DND-41 (cell line): ENCODE measurements around the gene XRN1.
A peak's percentile ranks its signal among the peaks of the same experiment; 100 is the strongest.

Experiments
- ATAC-seq: fragments of 200-7000 bp; cut with Tn5 transposase; 3 replicates; pipeline ENCODE4 v1.9.1; 2021; ENCODE audit warnings: low read depth; ENCODE audit not compliant: insufficient read depth
- DNase-seq: peaks from one replicate; pipeline ENCODE4 v3.0.0-alpha.2; 2020
- H2AFZ ChIP-seq: 2 replicates; pipeline ENCODE4 v1.6.0; 2012; ENCODE audit warnings: low read depth, low read length
- H3K27ac ChIP-seq: 2 replicates; pipeline ENCODE4 v1.5.1; 2012; ENCODE audit warnings: low read length, inconsistent platforms
- H3K27me3 ChIP-seq: fragments of 200-600 bp; sonication (generic); 2 replicates; pipeline ENCODE4 v1.6.0; 2012; ENCODE audit warnings: low read length, mild to moderate bottlenecking, inconsistent platforms; ENCODE audit not compliant: insufficient read depth, poor library complexity
- H3K36me3 ChIP-seq: 2 replicates; pipeline ENCODE4 v1.5.1; 2012; ENCODE audit warnings: low read length, inconsistent platforms; ENCODE audit not compliant: insufficient read depth
- H3K4me1 ChIP-seq: 2 replicates; pipeline ENCODE4 v1.5.1; 2012; ENCODE audit warnings: mild to moderate bottlenecking, low read length; ENCODE audit not compliant: insufficient read depth
- H3K4me2 ChIP-seq: 2 replicates; pipeline ENCODE4 v1.6.0; 2012; ENCODE audit warnings: mild to moderate bottlenecking, moderate library complexity, low read length, inconsistent platforms; ENCODE audit not compliant: insufficient read depth
- H3K4me3 ChIP-seq, 2 experiments: fragments of 200-600 bp in 1 of 2; shearing (Covaris generic) in 1 of 2; 2 replicates each; pipeline ENCODE4 v1.5.1; 2012 to 2016; ENCODE audit warnings: inconsistent platforms in 2 of 2, low read length in 2 of 2, mild to moderate bottlenecking in 2 of 2, low read depth in 1 of 2, moderate library complexity in 1 of 2
- H3K79me2 ChIP-seq: 2 replicates; pipeline ENCODE4 v1.6.0; 2012; ENCODE audit warnings: low read length, inconsistent platforms; ENCODE audit not compliant: insufficient read depth
- H3K9ac ChIP-seq: 2 replicates; pipeline ENCODE4 v1.6.0; 2012; ENCODE audit warnings: low read depth, mild to moderate bottlenecking, inconsistent platforms, low read length, moderate library complexity
- H3K9me3 ChIP-seq: 2 replicates; pipeline ENCODE4 v1.5.1; 2012; ENCODE audit warnings: low read length, moderate library complexity, mild to moderate bottlenecking, inconsistent platforms; ENCODE audit not compliant: insufficient read depth, severe bottlenecking
- H4K20me1 ChIP-seq: 2 replicates; pipeline ENCODE4 v1.6.0; 2012; ENCODE audit warnings: low read length; ENCODE audit not compliant: insufficient read depth
- EZH2 ChIP-seq: IDR thresholded peaks from 3 replicates; pipeline ENCODE4 v1.6.1; 2012; ENCODE audit warnings: borderline replicate concordance, low read depth, mild to moderate bottlenecking, moderate library complexity, low read length, inconsistent platforms; ENCODE audit not compliant: severe bottlenecking
- TF ChIP-seq, protein P1 (sequence below): IDR thresholded peaks from 2 replicates; pipeline ENCODE4 v1.5.1; 2012; ENCODE audit warnings: borderline replicate concordance, low read length, moderate library complexity, mild to moderate bottlenecking; ENCODE audit not compliant: poor library complexity, severe bottlenecking; ENCODE audit errors: extremely low read depth

XRN1 gene

DNA sequence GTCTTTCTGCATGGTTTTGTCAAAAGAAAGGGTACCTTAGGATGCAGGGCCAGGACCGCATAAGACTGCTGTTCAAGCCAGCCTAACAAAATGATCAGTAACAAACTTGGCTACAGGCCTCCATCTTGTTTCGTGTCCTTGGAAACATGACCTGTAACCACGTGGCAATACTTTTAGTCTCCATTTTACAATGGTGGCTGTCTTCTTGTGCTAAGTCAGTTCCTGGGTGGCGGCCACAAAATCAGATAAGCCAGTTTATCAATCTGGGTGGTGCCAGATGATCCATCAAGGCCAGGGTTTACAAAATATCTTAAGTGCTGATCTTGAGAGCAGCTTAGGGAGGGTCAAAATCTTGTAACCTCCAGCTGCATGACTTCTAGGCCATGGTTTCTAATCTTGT lies 165.3 kb downstream of the XRN1 start:
- no peak for TF ChIP-seq EZH2
- TF ChIP-seq, protein P1, sequence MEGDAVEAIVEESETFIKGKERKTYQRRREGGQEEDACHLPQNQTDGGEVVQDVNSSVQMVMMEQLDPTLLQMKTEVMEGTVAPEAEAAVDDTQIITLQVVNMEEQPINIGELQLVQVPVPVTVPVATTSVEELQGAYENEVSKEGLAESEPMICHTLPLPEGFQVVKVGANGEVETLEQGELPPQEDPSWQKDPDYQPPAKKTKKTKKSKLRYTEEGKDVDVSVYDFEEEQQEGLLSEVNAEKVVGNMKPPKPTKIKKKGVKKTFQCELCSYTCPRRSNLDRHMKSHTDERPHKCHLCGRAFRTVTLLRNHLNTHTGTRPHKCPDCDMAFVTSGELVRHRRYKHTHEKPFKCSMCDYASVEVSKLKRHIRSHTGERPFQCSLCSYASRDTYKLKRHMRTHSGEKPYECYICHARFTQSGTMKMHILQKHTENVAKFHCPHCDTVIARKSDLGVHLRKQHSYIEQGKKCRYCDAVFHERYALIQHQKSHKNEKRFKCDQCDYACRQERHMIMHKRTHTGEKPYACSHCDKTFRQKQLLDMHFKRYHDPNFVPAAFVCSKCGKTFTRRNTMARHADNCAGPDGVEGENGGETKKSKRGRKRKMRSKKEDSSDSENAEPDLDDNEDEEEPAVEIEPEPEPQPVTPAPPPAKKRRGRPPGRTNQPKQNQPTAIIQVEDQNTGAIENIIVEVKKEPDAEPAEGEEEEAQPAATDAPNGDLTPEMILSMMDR, result no peak

DNA sequence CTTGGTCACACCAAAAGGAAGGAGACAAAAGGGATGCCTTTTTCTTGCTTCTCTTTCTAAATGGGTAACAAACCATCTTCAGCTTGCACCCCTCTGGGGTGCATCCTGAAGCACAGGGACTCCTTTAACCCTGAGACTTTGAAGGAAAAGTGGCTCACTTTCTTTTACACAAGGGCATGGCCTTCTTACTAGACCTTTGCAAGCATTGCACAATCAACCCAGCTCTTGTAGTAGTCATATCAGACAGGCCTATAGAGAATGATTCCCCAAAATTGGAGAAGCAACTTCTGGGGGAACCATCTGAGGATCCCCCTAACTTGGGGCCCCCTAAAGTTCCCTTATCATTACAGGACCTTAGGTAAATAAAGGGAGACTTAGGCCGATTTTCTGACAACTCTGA lies 166.4 kb downstream of the XRN1 start:
- no peaks in the 10 kb centered on the region for H3K79me2 ChIP-seq
- H3K27me3 ChIP-seq, result no peaks in the 10 kb centered on the region
- ATAC-seq (no peak), DNase-seq (no peak)
- no peak overlapping the region for H3K9ac ChIP-seq
- 0 out of 2 replicates have a peak overlapping the region, but pooled peaks have one; percentile 6 for H2AFZ ChIP-seq
- no peaks in the 10 kb centered on the region for H3K36me3 ChIP-seq
- no peaks in the 10 kb centered on the region for H4K20me1 ChIP-seq
- no peak overlapping the region for H3K4me2 ChIP-seq
- TF ChIP-seq EZH2, result no peak
- TF ChIP-seq, protein P1, result no peak
- H3K27ac ChIP-seq, result no peak overlapping the region
- peaks cover 4% of the 10 kb centered on the region; the same call in 1 of the 2 replicates for H3K4me1 ChIP-seq
- H3K4me3 ChIP-seq, result no peak overlapping the region
- H3K9me3 ChIP-seq, result peaks cover 16% of the 10 kb centered on the region

More for the DNA sequence above, 165.3 kb downstream of the XRN1 start:
- H3K79me2 ChIP-seq, result no peaks in the 10 kb centered on the region
- no peak overlapping the region for H3K9ac ChIP-seq
- H3K4me3 ChIP-seq, result no peak overlapping the region
- DNase-seq (no peak), ATAC-seq (no peak)
- H4K20me1 ChIP-seq, result no peaks in the 10 kb centered on the region
- H3K27me3 ChIP-seq, result no peaks in the 10 kb centered on the region
- peaks cover 4% of the 10 kb centered on the region; the same call in 1 of the 2 replicates for H3K4me1 ChIP-seq
- no peak overlapping the region for H3K4me2 ChIP-seq
- no peaks in the 10 kb centered on the region for H3K36me3 ChIP-seq
- no peak overlapping the region for H3K27ac ChIP-seq
- peaks cover 17% of the 10 kb centered on the region for H3K9me3 ChIP-seq
- no peak overlapping the region for H2AFZ ChIP-seq

DNA sequence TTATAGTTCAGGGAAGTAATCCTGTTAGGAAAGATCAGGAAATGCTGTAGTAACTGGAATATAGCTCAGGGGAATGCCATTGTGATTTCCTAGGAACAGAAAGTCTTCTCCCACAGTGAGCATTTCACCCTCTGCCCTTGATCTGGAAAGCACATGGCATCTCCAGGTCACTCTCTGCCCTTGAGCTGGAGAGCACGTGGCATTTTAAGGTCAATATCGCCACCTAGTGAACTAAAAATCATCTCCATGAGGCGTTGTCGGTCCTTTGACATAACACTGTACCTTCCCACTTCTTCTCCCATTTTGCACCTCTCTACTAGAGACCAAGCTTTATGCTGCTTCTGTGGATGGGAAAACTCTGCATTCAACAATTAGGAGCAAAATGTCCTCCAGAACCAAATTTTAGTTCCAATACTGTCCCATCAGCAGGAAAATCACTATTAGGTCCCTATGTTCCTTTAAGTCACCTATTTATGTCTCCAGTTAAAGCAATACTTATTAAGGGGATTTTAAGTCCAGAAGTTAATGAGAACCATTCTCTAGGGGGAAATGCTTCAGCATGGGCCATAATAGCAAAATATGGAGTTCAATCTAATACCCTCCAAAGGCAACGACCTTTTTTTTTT lies 167.8 kb downstream of the XRN1 start:
- no peaks in the 10 kb centered on the region for H4K20me1 ChIP-seq
- peak overlapping the region; percentile 36 for H2AFZ ChIP-seq
- no peak overlapping the region for H3K4me2 ChIP-seq
- H3K36me3 ChIP-seq, result no peaks in the 10 kb centered on the region
- H3K4me3 ChIP-seq, result no peak overlapping the region
- ATAC-seq (peak; percentile 94), DNase-seq (peak; percentile 61)
- H3K27me3 ChIP-seq, result no peaks in the 10 kb centered on the region
- H3K9ac ChIP-seq, result no peak overlapping the region
- H3K27ac ChIP-seq, result no peak overlapping the region; the same call in 1 of the 2 replicates
- peaks cover 4% of the 10 kb centered on the region; the same call in 1 of the 2 replicates for H3K4me1 ChIP-seq
- TF ChIP-seq, protein P1, result peak; percentile 82
- no peak for TF ChIP-seq EZH2
- H3K79me2 ChIP-seq, result no peaks in the 10 kb centered on the region
- peaks cover 13% of the 10 kb centered on the region for H3K9me3 ChIP-seq
